ENCODE measurements around the gene RAE1. TPM values are rescaled to one million over a fixed set of nuclear protein-coding genes. Genes with fewer than 3 reads are reported as not detected.

RAE1 gene
- total RNA-seq, 1 experiment from 2014 or later: 34.5 TPM

GRCh38 chr20:57317789-57318371 is 33.2 kb upstream of the RAE1 start:
- H3K9me3 ChIP-seq (ENCODE audit: control insufficient read depth, insufficient read depth, low read depth, low read length): no peaks in the 10 kb centered on the region
- in situ Hi-C loops (cut with HindIII; ENCODE audit: low pct_unique_long_range_greater_than_20kb, low sequenced_read_pairs): no loop called here
- DNase-seq (ENCODE audit: low read depth, low spot score) (no peak), ATAC-seq (no peak)
- peaks cover 6% of the 10 kb centered on the region for H3K27me3 ChIP-seq (ENCODE audit: control insufficient read depth, insufficient read depth, low read length)
- TF ChIP-seq SIN3A (IDR thresholded peaks at IDR 0.05; ENCODE audit: borderline replicate concordance, insufficient read depth, low read depth, low read length): no peak
- TF ChIP-seq, protein P1, sequence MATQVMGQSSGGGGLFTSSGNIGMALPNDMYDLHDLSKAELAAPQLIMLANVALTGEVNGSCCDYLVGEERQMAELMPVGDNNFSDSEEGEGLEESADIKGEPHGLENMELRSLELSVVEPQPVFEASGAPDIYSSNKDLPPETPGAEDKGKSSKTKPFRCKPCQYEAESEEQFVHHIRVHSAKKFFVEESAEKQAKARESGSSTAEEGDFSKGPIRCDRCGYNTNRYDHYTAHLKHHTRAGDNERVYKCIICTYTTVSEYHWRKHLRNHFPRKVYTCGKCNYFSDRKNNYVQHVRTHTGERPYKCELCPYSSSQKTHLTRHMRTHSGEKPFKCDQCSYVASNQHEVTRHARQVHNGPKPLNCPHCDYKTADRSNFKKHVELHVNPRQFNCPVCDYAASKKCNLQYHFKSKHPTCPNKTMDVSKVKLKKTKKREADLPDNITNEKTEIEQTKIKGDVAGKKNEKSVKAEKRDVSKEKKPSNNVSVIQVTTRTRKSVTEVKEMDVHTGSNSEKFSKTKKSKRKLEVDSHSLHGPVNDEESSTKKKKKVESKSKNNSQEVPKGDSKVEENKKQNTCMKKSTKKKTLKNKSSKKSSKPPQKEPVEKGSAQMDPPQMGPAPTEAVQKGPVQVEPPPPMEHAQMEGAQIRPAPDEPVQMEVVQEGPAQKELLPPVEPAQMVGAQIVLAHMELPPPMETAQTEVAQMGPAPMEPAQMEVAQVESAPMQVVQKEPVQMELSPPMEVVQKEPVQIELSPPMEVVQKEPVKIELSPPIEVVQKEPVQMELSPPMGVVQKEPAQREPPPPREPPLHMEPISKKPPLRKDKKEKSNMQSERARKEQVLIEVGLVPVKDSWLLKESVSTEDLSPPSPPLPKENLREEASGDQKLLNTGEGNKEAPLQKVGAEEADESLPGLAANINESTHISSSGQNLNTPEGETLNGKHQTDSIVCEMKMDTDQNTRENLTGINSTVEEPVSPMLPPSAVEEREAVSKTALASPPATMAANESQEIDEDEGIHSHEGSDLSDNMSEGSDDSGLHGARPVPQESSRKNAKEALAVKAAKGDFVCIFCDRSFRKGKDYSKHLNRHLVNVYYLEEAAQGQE (IDR thresholded peaks at IDR 0.05; ENCODE audit: insufficient read depth in 1 of 2, low read depth in 2 of 2, low read length in 1 of 2): no peak
- TF ChIP-seq, protein P2, sequence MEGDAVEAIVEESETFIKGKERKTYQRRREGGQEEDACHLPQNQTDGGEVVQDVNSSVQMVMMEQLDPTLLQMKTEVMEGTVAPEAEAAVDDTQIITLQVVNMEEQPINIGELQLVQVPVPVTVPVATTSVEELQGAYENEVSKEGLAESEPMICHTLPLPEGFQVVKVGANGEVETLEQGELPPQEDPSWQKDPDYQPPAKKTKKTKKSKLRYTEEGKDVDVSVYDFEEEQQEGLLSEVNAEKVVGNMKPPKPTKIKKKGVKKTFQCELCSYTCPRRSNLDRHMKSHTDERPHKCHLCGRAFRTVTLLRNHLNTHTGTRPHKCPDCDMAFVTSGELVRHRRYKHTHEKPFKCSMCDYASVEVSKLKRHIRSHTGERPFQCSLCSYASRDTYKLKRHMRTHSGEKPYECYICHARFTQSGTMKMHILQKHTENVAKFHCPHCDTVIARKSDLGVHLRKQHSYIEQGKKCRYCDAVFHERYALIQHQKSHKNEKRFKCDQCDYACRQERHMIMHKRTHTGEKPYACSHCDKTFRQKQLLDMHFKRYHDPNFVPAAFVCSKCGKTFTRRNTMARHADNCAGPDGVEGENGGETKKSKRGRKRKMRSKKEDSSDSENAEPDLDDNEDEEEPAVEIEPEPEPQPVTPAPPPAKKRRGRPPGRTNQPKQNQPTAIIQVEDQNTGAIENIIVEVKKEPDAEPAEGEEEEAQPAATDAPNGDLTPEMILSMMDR (IDR thresholded peaks at IDR 0.05): no peak
- no peak for TF ChIP-seq POLR2AphosphoS5 (IDR thresholded peaks at IDR 0.05; ENCODE audit: low read depth, low read length)
- TF ChIP-seq TCF7L2 (IDR thresholded peaks at IDR 0.05; ENCODE audit: low read depth, low read length): no peak
- no peaks in the 10 kb centered on the region for H3K36me3 ChIP-seq (ENCODE audit: control insufficient read depth, insufficient read depth, low read length)
- H3K27ac ChIP-seq (ENCODE audit: low read length): no peak overlapping the region
- H3K4me1 ChIP-seq (ENCODE audit: control insufficient read depth, insufficient read depth, low read length): no peaks in the 10 kb centered on the region
- intact Hi-C loops (cut with micrococcal nuclease; ENCODE audit: unreplicated experiment): no loop called here
- BruUV-seq (replicated peaks): no TSS peak
- ChIA-PET POLR2A (no interaction called here), CTCF (no interaction called here)
- no peak overlapping the region for H3K4me3 ChIP-seq (ENCODE audit: low read depth in 2 of 2, low read length in 2 of 2)

DNA sequence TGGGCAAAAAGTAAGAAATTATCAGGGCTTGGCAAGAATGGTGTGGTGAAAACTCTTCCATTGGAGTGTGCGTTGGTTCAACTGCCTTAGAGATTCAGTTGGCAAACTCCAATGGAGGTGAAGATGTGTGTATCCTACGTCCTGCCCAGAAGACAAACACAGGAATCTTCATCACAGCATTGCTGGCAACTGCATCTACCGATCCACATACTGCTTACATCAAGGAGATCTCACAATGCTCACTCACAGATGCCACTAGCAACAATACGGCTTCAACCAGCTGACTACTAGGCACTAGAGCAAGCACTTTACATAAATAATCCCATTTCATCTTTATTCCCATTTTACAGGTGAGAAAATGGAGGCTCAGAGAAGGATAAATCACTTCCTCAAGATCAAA is 31.5 kb upstream of the RAE1 start:
- ChIA-PET CTCF (no interaction called here), POLR2A (no interaction called here)
- Histone ChIP-seq H3K27me3 (ENCODE audit: control insufficient read depth, insufficient read depth, low read length) (no peaks in the 10 kb centered on the region; the same call in none of the 2 replicates), H3K27ac (ENCODE audit: low read length) (no peak overlapping the region), H3K9me3 (ENCODE audit: control insufficient read depth, insufficient read depth, low read depth, low read length) (no peaks in the 10 kb centered on the region), H3K36me3 (ENCODE audit: control insufficient read depth, insufficient read depth, low read length) (no peaks in the 10 kb centered on the region), H3K4me1 (ENCODE audit: control insufficient read depth, insufficient read depth, low read length) (no peaks in the 10 kb centered on the region), H3K4me3 (ENCODE audit: low read depth in 2 of 2, low read length in 2 of 2) (no peak overlapping the region)
- ATAC-seq (no peak), DNase-seq (ENCODE audit: low read depth, low spot score) (no peak)
- intact Hi-C loops (cut with micrococcal nuclease; ENCODE audit: unreplicated experiment): no loop called here
- BruUV-seq (replicated peaks): no TSS peak
- TF ChIP-seq, protein P2 (IDR thresholded peaks at IDR 0.05): no peak
- TF ChIP-seq POLR2AphosphoS5 (IDR thresholded peaks at IDR 0.05; ENCODE audit: low read depth, low read length): no peak
- TF ChIP-seq TCF7L2 (IDR thresholded peaks at IDR 0.05; ENCODE audit: low read depth, low read length): no peak
- TF ChIP-seq SIN3A (IDR thresholded peaks at IDR 0.05; ENCODE audit: borderline replicate concordance, insufficient read depth, low read depth, low read length): no peak
- TF ChIP-seq, protein P1 (IDR thresholded peaks at IDR 0.05; ENCODE audit: insufficient read depth in 1 of 2, low read depth in 2 of 2, low read length in 1 of 2): no peak
- in situ Hi-C loops (cut with HindIII; ENCODE audit: low pct_unique_long_range_greater_than_20kb, low sequenced_read_pairs): no loop called here
